ENCODE data around the gene ARHGAP15. TPM values are rescaled to one million over a fixed set of nuclear protein-coding genes. Genes with fewer than 3 reads are reported as not detected.

ARHGAP15 gene
- total RNA-seq, 1 donor from 2014 or later: 9.1 TPM

DNA sequence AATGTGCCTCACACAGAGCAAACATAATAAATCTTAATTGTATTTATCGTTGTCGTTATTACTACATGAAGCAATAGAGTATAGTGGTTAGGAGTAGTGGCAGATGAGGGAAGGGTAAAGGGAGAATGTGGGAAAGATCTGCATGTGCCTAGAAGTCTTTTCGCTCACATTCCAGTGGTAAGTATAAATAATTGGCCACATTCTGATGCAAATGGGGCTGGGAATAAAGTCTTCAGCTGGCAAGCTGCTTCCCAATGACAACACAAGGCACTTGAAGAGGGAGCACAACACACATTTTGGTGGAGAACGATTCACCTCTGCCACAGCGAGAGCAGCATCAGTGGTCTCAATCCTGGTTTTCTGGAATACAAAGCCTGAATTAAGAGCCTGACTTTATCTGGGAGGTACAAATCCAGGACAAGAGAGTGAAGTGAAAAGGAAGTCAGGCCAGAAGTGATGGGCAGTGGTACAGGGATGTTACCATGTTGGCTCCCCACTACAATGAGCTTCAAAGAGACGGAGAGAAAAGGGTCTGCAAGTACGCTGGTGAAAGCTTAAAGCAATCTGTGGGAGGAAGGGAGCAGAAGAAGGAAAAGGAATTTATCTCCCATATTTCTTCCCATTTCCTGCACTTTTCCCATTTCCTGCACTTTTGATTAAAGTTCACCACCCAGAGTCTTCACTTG is 112.3 kb downstream of the ARHGAP15 start:
- TF ChIP-seq, protein P1, sequence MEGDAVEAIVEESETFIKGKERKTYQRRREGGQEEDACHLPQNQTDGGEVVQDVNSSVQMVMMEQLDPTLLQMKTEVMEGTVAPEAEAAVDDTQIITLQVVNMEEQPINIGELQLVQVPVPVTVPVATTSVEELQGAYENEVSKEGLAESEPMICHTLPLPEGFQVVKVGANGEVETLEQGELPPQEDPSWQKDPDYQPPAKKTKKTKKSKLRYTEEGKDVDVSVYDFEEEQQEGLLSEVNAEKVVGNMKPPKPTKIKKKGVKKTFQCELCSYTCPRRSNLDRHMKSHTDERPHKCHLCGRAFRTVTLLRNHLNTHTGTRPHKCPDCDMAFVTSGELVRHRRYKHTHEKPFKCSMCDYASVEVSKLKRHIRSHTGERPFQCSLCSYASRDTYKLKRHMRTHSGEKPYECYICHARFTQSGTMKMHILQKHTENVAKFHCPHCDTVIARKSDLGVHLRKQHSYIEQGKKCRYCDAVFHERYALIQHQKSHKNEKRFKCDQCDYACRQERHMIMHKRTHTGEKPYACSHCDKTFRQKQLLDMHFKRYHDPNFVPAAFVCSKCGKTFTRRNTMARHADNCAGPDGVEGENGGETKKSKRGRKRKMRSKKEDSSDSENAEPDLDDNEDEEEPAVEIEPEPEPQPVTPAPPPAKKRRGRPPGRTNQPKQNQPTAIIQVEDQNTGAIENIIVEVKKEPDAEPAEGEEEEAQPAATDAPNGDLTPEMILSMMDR (IDR thresholded peaks at IDR 0.05): no peak
- no peak for TF ChIP-seq POLR2AphosphoS5 (IDR thresholded peaks at IDR 0.05; ENCODE audit: insufficient read depth in 1 of 2, low read depth in 1 of 2)
- no peak for TF ChIP-seq POLR2A (IDR thresholded peaks at IDR 0.05)
- intact Hi-C loops (cut with DNase I): no loop called here
- no peak for DNase-seq (ENCODE audit: extremely low spot score in 2 of 2)

DNA sequence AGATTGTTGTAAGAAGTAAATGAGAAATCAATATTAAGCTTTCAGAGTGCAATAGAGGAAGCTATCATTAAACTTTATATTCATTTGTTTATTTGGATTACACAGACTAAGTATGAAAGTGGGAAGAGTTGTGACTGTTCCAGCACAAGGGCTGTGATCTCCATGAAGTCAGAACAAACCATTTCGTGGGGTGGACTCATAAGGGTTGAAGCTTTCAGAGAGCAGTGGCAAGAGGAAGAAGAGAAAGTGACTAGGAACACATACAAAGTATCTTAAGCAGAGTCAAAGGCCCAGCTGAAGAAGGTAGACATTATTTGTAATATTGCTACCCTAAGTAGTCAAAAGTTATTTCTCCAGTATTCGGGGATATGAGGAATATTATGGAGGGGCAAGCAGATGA is 117.0 kb downstream of the ARHGAP15 start:
- TF ChIP-seq POLR2A (IDR thresholded peaks at IDR 0.05): no peak
- intact Hi-C loops (cut with DNase I): no loop called here
- no peaks in the 10 kb centered on the region for H3K4me1 ChIP-seq
- no peak overlapping the region for H3K4me3 ChIP-seq
- H3K27me3 ChIP-seq: no peaks in the 10 kb centered on the region
- DNase-seq (ENCODE audit: extremely low spot score in 2 of 2): no peak
- no peaks in the 10 kb centered on the region for H3K36me3 ChIP-seq
- H3K9me3 ChIP-seq: no peaks in the 10 kb centered on the region
- H3K27ac ChIP-seq: no peak overlapping the region

More for the DNA sequence above, 112.3 kb downstream of the ARHGAP15 start:
- Histone ChIP-seq H3K4me1 (no peaks in the 10 kb centered on the region), H3K36me3 (no peaks in the 10 kb centered on the region), H3K4me3 (no peak overlapping the region), H3K27ac (no peak overlapping the region), H3K27me3 (no peaks in the 10 kb centered on the region), H3K9me3 (no peaks in the 10 kb centered on the region)

DNA sequence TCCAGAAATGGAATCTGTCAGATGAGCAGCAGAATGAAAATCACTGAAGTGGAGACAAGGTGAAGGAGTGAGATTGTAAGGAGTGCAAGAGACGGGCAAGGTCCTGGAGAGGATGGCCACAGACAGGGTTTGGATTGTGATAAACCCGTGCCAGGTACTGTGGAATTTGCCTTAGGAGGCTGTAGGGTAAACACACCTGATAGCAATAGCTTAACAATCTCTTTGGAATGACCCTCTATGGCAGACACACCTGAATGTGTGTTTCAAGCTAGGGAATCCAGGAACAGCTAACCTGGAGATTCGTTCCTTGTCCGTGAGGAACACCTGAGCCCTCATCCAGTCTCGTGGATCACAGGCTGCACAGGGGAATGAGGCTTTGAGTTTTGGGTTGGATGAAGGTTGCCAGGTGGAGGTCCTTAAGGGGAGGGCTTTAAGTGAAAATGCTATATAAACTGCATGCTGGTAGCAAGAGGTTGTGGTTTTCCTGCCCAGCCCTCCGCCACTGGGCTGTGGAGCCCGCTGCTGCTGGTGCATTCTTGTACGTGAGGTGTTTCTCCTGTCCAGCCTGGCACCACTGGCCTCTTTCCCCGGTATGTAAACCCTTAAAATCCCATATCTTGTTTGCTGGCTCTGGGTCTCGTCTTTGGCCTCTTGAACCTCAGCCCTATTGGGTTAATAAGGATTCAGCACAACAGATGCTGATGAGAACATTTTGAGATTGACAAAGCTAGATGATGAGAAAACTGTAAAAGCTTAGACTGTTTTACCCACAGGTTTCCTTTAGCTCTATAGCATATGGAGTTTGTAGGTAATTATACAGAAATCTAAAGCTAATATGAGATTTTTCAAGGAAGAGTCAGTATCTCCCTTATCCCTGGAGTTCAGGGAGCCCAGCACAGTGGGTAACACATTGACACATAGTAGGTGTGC is 117.9 kb downstream of the ARHGAP15 start:
- intact Hi-C loops (cut with DNase I): no loop called here
- Histone ChIP-seq H3K27ac (no peak overlapping the region), H3K4me3 (no peak overlapping the region), H3K27me3 (no peaks in the 10 kb centered on the region), H3K36me3 (no peaks in the 10 kb centered on the region), H3K9me3 (no peaks in the 10 kb centered on the region), H3K4me1 (no peaks in the 10 kb centered on the region)
- TF ChIP-seq POLR2A (IDR thresholded peaks at IDR 0.05): no peak
- no peak for DNase-seq (ENCODE audit: extremely low spot score in 2 of 2)

DNA sequence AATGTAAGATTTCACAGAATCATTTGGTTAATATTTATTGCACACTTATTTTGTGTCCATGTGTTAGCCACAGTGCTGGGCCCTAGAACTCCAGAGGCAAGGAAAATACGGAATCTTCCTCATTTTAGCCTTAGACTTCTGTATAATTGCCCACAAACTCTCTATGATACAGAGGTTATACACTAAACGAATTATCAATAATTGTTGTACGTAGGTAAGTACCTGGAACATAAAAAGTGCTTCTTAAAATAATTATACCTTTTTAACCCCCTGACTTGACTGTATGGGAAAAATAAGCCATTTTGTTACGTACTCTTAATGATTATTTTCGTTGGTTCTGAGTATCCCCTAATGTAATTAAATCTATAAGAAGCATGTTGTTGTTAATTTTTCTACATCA is 119.4 kb downstream of the ARHGAP15 start:
- intact Hi-C loops (cut with DNase I): no loop called here
- DNase-seq (ENCODE audit: extremely low spot score in 2 of 2): no peak
- no peaks in the 10 kb centered on the region for H3K9me3 ChIP-seq

DNA sequence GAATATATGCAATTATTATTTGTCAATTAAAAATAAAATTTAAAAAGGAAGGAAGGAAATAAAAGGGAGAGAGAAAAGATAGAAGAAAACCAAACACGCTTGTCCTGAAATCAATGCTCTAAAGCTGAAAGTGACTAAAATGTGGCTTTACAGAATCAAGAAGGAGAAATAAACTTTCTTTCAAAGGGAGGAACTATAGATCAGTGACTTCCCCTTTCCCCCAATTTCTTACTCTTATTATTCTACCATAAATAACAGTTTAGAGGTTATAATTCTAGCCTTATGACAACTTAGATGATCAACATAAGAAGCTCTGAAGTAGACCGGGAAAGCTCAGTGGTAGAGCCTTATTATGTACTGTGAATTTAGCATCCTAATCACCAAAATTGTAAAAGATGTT is 122.5 kb downstream of the ARHGAP15 start:
- intact Hi-C loops (cut with DNase I): no loop called here

More for the DNA sequence above, 119.4 kb downstream of the ARHGAP15 start:
- H3K27me3 ChIP-seq: no peaks in the 10 kb centered on the region
- no peak overlapping the region for H3K4me3 ChIP-seq
- TF ChIP-seq, protein P1 (IDR thresholded peaks at IDR 0.05): no peak
- no peak for TF ChIP-seq POLR2AphosphoS5 (IDR thresholded peaks at IDR 0.05; ENCODE audit: insufficient read depth in 1 of 2, low read depth in 1 of 2)
- no peak for TF ChIP-seq POLR2A (IDR thresholded peaks at IDR 0.05)
- H3K27ac ChIP-seq: no peak overlapping the region
- no peaks in the 10 kb centered on the region for H3K36me3 ChIP-seq
- no peaks in the 10 kb centered on the region for H3K4me1 ChIP-seq

DNA sequence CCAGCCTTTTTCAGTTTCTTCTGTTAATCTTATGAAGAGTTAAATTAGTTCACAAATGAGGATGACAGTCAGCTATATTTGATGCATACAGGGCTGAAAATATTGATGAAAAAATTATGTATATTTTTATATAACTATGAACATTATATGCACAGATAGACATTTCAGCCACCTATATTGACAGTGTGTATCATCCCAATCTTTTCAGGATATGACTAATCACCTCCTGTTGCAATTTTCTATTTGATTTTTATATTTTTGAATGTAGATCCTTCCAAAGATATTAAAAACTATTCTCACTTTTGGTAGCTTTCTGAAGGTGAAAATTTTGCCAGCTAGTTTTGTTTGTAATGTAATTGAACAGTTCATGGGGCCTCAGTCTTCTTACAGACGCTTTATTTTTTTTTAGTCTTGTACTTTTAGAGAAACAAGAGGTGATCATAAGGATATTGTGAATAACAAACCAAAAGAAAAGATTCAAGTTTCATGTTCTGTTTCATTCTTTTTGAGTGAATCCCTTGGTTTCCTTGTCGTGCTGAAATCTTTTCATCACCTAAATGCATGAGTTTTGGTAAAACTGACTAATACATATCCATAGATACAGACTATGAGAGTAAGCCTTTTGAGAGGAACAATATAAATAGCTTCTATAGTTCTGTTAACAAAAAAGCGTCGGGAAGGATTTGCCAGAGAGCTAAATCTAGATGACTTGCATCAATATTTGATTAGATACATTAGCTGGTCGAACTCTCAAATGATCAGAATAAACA is 123.1 kb downstream of the ARHGAP15 start:
- Histone ChIP-seq H3K4me1 (no peaks in the 10 kb centered on the region), H3K4me3 (no peak overlapping the region), H3K36me3 (no peaks in the 10 kb centered on the region), H3K27ac (no peak overlapping the region), H3K27me3 (no peaks in the 10 kb centered on the region), H3K9me3 (no peaks in the 10 kb centered on the region)
- DNase-seq (ENCODE audit: extremely low spot score in 2 of 2): no peak
- intact Hi-C loops (cut with DNase I): no loop called here
- TF ChIP-seq POLR2AphosphoS5 (IDR thresholded peaks at IDR 0.05; ENCODE audit: insufficient read depth in 1 of 2, low read depth in 1 of 2) (no peak), POLR2A (IDR thresholded peaks at IDR 0.05) (no peak)
- TF ChIP-seq, protein P1 (IDR thresholded peaks at IDR 0.05): no peak

More for the DNA sequence above, 122.5 kb downstream of the ARHGAP15 start:
- Histone ChIP-seq H3K4me3 (no peak overlapping the region), H3K4me1 (no peaks in the 10 kb centered on the region), H3K27me3 (no peaks in the 10 kb centered on the region), H3K9me3 (no peaks in the 10 kb centered on the region), H3K27ac (no peak overlapping the region), H3K36me3 (no peaks in the 10 kb centered on the region)
- no peak for DNase-seq (ENCODE audit: extremely low spot score in 2 of 2)
- no peak for TF ChIP-seq POLR2A (IDR thresholded peaks at IDR 0.05)

Measured in vagina (tissue), 2 donors.